ENCODE data around the gene TNIK.
"Not testable (repeated sequence)": the region's sequence is repeated elsewhere in the genome, so short reads cannot be mapped to it uniquely, and the experiment has no call there.

The TNIK gene

GRCh38 chr3:171256445-171257250 lies 203.6 kb downstream of the TNIK start:
- no peak for DNase-seq (ENCODE audit: low spot score)

DNA sequence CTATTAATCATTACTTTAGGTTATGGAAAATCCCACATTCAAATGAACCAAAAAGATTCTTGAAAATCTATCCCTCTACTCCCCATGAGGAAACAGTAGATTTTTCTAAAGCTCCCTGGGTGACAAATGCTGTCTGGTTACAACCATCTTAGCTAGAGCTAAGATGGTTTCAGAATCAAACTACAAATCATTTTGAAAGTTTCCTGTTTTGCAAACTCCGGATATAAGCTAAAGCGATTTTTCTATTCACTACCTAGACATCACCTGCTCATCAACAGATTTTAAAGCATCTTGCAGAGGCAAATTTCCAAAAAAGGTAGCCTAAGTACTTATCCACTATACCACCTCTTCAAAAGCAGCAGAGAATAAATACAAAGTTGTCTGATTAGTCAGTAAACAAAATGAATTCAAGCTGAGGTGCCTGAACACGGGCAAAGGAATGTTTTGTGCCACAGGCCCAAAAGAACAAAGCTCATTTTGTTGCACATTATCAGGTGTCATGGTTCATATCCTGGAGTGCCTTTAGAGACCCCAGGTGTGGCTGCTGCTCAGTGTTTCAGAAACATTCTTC lies 204.9 kb downstream of the TNIK start:
- DNase-seq (ENCODE audit: low spot score), result no peak

DNA sequence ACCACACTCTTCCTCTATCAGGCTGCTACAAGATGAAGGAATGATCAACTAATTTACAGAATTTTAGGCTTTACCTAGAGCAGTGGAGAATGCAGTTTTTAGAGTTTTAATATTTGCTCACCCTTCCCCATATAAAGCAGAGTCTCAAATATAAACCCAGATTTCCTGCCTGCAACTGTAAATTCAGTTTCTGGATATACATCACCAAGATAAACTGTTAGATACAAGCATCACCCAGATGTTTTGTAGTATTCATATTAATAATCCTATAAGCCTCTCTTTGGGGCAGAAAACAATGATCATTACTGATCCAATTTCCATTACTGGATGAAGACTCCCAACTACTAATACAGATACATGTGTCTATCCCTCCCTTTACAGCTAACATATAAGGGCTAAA lies 205.9 kb downstream of the TNIK start:
- DNase-seq (ENCODE audit: low spot score), result no peak

DNA sequence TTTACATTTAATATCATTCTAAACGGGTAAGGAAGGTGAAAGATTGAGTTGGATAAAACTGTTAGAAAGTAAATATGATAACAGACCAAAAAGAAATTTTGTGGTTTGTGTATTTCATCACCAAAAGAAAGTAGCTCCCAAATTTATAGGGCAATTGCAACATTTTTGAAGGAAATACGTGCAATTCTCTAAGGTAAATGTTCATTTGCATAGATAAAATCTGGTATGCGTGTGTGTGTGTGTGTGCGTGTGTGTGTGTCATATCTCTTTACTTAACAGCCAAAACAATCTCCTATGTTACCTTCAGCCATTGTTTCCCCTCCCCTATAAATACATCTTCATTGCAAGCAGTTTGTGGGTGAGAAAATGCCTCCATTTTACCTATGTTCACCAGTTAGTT lies 208.4 kb downstream of the TNIK start:
- no peak for DNase-seq (ENCODE audit: low spot score)

DNA sequence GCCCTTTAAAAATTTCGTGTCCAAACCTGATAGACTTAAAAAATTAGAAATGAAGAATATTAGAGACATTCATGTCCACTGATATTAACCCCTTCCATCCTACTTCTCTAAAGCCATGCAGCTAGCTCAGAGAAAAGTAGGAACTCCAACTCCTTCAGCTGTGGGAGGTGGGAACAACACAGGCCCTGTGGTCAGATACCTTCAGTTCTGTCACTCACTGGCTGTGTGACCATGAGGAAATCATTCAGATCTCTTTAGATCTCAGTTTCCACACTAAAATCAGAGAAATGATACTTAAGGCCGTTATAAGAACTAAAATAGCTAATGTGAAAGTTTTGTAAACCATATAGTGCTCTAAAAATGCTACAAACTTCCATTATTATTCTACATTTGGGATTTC lies 209.8 kb downstream of the TNIK start:
- DNase-seq (ENCODE audit: low spot score), result no peak

DNA sequence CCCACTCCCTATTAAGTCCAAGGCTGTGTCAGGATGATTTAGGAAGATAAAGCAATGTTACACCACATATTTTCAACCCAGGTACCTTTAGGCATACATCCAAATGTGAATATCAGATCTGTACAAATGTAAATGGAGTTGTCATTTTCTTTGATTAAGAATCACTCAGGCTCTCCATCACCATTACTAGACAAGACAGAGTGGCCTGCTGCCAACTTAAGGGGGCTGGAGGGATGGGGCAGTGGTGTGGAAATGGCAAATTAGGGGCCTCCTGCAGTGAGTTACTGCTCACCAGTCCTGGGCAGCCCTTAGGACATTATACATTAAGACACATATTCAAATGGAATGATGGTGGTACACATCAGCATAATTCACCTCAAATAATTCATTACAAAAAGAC lies 211.0 kb downstream of the TNIK start:
- no peak for DNase-seq (ENCODE audit: low spot score)

- no peak for DNase-seq (ENCODE audit: low spot score)
Observed at GRCh38 chr3:171248426-171249111, 211.6 kb downstream of the TNIK start.

DNA sequence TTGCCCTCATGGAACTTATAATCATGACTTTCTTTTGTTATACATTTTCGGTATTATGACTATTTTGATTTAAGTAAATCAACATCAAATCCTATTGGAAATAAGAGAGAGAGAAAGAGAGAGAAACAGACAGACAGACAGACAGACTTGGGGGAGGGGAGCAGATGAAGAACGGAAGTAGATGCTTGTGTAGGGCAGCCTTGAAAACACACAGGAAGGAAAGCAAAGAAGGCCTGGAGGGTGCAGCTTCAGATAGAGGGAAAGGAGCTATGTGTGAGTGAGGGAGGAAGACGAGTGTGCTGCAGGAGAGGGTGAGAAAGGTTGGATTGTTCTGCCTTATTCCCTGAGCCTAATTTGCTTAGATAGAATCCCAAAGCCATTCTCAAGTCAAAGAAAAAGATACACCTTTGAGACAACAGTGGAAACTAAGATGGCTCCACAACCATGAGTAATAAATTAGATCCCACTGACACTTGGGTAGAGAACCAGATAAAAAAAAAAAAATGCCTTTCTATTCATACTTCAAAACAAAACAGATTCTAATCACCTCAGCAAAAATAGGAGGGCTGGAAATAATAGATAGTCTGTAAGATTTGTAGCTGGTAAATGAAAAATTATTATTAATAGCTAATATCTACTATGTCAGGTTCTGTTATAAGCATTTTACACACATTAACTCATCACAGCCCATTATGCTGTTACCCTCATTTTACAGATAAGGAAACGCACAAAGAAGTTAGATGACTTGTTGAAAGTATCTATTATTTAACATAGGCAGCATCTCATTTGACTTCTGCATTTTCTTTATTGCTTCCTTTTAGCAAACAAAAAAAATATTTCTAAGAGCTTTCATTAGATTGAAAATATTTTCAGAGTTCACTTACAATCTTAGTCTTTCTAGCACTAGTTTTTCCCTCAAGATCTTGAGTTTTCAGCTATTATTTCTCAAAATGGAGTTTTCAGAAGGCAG lies 214.1 kb downstream of the TNIK start:
- no peak for DNase-seq (ENCODE audit: low spot score)

DNA sequence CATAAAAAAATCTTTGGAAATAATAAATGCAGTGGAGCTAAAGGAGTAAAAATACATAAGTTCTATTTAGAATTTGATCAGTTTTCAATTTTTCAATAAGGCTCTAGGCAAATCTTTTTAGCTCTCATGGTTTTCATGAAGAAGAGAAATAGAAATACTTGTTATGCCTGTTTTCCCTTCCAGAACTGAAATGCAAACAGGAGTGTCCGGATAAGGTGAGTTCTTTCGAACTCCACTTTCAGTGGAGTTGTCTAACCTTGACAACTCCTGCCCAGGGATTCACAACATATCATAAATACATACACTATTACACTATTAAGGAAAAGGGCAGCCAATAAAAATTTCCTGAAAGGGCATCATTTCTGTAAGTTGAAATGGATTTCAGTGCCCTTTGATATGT lies 217.3 kb downstream of the TNIK start:
- DNase-seq (ENCODE audit: low spot score), result no peak

- DNase-seq (ENCODE audit: low spot score), result no peak
Observed at GRCh38 chr3:171242170-171242569, 218.0 kb downstream of the TNIK start.

DNA sequence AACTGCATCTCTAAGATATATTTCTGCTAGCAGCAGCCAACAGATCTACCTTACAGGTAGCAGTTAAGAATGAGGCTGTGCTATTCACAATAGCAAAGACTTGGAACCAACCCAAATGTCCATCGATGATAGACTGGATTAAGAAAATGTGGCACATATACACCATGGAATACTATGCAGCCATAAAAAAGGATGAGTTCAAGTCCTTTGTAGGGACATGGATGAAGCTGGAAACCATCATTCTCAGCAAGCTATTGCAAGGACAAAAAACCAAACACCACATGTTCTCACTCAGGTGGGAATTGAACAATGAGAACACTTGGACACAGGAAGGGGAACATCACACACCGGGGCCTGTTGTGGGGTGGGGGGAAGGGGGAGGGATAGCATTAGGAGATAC lies 218.6 kb downstream of the TNIK start:
- not testable (repeated sequence) for DNase-seq (ENCODE audit: low spot score)

DNA sequence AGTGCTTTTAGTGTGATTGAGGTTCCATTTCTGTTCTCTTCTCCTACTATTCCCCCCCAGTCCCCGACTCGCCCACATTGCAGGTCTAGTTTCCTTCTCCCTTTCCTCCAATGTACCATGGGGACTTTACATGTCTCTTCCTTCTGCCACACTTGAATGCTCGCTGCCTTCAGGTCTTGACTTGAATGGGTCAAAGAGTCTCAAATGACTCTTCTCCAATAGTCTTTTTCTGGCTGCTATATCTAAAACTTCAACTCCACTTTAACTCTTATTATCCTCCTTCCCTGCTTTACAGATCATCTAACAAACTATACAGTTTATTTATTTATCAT lies 219.7 kb downstream of the TNIK start:
- no peak for DNase-seq (ENCODE audit: low spot score)

DNA sequence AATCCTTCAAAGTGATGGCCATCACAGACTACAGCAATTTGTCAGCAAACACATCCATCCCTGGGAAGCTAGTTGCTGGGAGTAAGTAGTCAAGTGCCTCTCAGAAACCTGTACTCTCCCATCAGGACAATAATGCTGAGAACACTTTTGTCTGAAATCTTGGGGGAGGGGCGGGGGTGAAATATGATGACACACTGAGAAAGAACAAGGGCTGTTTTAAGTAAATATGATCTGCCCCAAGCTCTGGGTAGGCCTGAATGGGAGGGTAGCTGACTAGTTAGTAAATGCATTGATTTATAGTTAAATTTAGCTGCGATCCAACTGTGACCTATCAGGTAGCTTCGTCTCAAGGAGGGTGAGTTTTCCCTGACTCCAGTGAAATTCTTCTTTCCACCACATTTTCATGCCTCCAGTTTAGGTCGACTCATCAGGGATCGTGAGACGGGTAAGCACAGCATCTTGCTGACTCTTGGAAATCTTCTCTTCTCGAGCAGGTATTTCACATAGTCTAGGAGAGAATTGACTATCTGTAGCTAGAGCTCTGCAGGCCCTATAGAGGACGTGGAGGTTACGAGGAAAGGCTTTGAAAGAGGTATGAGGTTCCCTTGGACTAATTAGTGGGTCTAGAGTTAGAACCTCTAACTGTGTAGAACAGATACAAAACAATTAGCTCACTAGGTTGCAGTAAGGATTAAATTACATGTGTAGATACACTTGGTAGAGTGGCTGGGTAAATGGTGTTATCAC lies 220.3 kb downstream of the TNIK start:
- no peak for DNase-seq (ENCODE audit: low spot score)

- no peak for DNase-seq (ENCODE audit: low spot score)
Observed at GRCh38 chr3:171237009-171237385, 223.2 kb downstream of the TNIK start.

DNA sequence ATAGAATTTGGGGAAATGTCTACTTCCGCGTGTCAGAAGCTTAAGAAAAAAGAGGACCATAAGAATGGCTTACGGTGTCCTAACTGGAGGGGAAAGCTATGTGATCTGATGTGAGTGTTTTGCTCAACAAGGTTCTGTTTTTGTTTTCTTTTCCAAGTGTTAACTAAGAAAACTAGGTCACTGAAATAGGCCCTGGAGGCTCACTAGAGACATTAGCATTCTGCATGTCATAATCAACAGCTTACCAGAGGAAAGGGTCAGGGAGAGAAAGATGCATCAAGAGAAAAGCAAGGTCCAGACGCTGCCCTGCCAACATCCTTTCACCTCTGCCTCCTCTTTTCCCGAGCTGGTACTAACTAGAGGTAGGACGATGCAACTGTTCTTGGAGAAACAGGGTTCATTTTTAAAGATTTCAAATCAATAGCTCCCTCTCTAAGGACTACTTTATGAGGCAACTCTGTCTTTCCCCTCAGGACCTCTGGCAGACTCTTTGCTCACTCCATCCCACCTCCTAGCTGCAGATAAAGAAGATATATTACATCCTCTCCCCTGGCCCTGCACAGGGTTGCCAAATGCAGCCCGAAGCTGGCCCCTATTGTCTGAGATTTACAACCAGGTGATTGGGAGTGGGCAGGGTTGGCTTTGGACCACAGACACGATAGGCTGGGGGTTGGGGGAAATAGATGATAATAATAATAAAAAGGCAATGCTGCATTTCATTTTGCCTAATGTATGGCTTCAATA lies 223.8 kb downstream of the TNIK start:
- DNase-seq (ENCODE audit: low spot score), result no peak

DNA sequence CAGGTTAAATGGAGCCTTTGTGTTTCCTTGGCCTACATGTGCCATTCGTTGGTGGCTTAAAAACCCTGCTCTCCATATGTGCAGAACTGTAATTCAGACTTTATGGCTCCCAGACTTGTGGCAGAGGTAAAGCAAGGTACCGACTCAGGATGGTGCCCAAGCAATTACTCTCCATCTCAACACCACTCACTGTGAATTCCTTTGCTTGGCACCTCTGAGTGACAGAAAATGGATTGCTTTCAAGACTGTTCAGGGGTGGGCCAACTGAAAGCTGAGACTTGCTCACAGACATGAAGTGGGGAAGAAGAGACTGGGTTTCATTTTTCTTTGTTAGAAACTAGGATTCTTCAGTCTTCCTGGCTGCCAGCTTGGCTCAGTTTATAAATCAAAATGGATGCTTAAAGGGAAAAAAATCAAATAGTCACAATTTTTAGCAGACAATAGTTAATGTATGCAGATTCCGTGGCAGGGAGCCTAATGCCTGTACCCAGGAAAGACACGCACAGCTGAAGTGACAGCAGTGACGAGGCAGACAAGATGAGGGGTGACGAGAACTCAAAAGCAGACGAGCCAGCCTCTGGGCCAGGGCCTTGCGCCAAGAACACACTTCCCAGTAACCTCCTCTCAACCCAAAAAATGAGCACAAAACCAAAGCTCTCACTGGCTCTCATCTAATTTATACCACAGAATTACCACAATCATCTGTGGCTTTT lies 225.8 kb downstream of the TNIK start:
- no peak for DNase-seq (ENCODE audit: low spot score)

DNA sequence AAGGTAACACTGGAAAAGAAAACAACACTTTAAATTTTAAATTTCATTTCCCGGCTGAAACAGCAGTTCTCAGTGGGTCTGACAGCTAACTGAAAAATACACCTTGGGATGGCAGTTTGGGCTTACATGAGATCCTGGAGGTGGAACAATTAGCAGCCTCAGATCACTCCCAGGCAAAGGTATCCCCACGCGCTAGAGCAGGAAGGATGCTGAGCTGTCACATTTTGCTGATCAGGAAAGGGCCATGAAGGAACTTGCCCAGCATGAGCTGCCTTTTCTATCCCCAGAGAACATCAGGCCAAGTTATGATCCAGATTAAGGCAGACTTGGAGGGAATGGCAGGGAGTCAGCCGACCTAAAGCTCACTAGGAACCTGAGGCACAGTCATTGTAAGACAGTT lies 228.8 kb downstream of the TNIK start:
- DNase-seq (ENCODE audit: low spot score), result no peak

- no peak for DNase-seq (ENCODE audit: low spot score)
Observed at GRCh38 chr3:171230865-171231264, 229.3 kb downstream of the TNIK start.

DNA sequence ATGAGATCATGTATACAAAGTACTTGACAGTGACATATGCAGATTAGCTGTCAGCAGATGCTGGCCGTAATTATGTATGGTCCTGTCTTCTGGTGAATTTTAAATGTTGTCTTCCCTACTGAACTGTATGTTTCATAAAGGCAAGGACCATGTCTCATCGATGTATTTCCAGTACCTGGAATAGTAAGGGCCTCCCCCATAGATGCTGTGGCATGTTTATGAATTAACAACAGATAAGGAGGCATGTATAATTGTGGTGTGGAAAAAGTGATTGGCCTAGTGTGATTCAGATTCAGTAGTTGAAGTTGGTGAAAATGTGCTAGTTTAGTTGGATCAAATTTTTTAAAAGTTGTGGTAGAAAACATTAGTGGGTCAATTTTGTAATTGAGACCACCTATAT lies 231.0 kb downstream of the TNIK start:
- DNase-seq (ENCODE audit: low spot score), result no peak

- DNase-seq (ENCODE audit: low spot score), result no peak
Observed at GRCh38 chr3:171228240-171228639, 232.0 kb downstream of the TNIK start.
